ENCODE results near the gene PTBP2.
A peak's percentile ranks its signal among the peaks of the same experiment; 100 is the strongest.

The PTBP2 gene

GRCh38 chr1:96710708-96711477 lies 10.7 kb upstream of the PTBP2 start:
- no peak for TF ChIP-seq CTCF (IDR thresholded peaks at IDR 0.05; ENCODE audit: unreplicated experiment in 3 of 3)
- no peak overlapping the region for H3K27ac Mint-ChIP-seq
- H3K4me1 Mint-ChIP-seq, result no peaks in the 10 kb centered on the region
- no peaks in the 10 kb centered on the region for H3K36me3 Mint-ChIP-seq (ENCODE audit: low read depth)
- H3K4me3 Mint-ChIP-seq, result no peak overlapping the region
- no peaks in the 10 kb centered on the region for H3K27me3 Mint-ChIP-seq (ENCODE audit: low read depth)
- H3K9me3 Mint-ChIP-seq, result no peaks in the 10 kb centered on the region

- Mint-ChIP-seq H3K27ac (no peak overlapping the region), H3K27me3 (ENCODE audit: low read depth) (no peaks in the 10 kb centered on the region), H3K9me3 (no peaks in the 10 kb centered on the region), H3K36me3 (ENCODE audit: low read depth) (no peaks in the 10 kb centered on the region), H3K4me3 (no peak overlapping the region), H3K4me1 (no peaks in the 10 kb centered on the region)
- TF ChIP-seq CTCF (IDR thresholded peaks at IDR 0.05; ENCODE audit: unreplicated experiment in 3 of 3), result no peak
Observed at GRCh38 chr1:96713649-96714048, 7.9 kb upstream of the PTBP2 start.

- Mint-ChIP-seq H3K9me3 (no peaks in the 10 kb centered on the region), H3K4me1 (no peaks in the 10 kb centered on the region), H3K27ac (no peak overlapping the region), H3K4me3 (no peak overlapping the region), H3K27me3 (ENCODE audit: low read depth) (no peaks in the 10 kb centered on the region), H3K36me3 (ENCODE audit: low read depth) (no peaks in the 10 kb centered on the region)
- no peak for TF ChIP-seq CTCF (IDR thresholded peaks at IDR 0.05; ENCODE audit: unreplicated experiment in 3 of 3)
Observed at GRCh38 chr1:96714881-96715280, 6.7 kb upstream of the PTBP2 start.

GRCh38 chr1:96715482-96715881 lies 6.1 kb upstream of the PTBP2 start:
- no peak overlapping the region for H3K27ac Mint-ChIP-seq
- H3K27me3 Mint-ChIP-seq (ENCODE audit: low read depth), result no peaks in the 10 kb centered on the region
- TF ChIP-seq CTCF (IDR thresholded peaks at IDR 0.05; ENCODE audit: unreplicated experiment in 3 of 3), result no peak
- no peaks in the 10 kb centered on the region for H3K9me3 Mint-ChIP-seq
- no peaks in the 10 kb centered on the region for H3K36me3 Mint-ChIP-seq (ENCODE audit: low read depth)
- no peaks in the 10 kb centered on the region for H3K4me1 Mint-ChIP-seq
- H3K4me3 Mint-ChIP-seq, result no peak overlapping the region

- Mint-ChIP-seq H3K27me3 (ENCODE audit: low read depth) (no peaks in the 10 kb centered on the region), H3K36me3 (ENCODE audit: low read depth) (peaks cover 31% of the 10 kb centered on the region)
Observed at GRCh38 chr1:96721053-96721415, 550 bp upstream of the PTBP2 start.

More at GRCh38 chr1:96721053-96721415, 550 bp upstream of the PTBP2 start:
- TF ChIP-seq CTCF (IDR thresholded peaks at IDR 0.05; ENCODE audit: unreplicated experiment in 3 of 3), result no peak
- H3K4me1 Mint-ChIP-seq, result peaks cover 19% of the 10 kb centered on the region
- H3K4me3 Mint-ChIP-seq, result peak overlapping the region; percentile 96 to 97 (median 96)
- H3K27ac Mint-ChIP-seq, result peak overlapping the region; percentile 93 to 99 (median 98)
- no peaks in the 10 kb centered on the region for H3K9me3 Mint-ChIP-seq
